HL-60 (cell line): ENCODE results near the gene EGFL8.

ENCODE experiments used
- GABPA ChIP-seq: IDR thresholded peaks from 2 replicates; pipeline ENCODE4 v1.6.1; 2012; ENCODE audit warnings: low read depth
- SPI1 ChIP-seq: IDR thresholded peaks from 2 replicates; pipeline ENCODE4 v1.6.1; 2012; ENCODE audit warnings: low read depth, mild to moderate bottlenecking, borderline replicate concordance
- TF ChIP-seq, protein P1 (sequence below): IDR thresholded peaks from one replicate; pipeline ENCODE4 v1.5.1; 2011; ENCODE audit warnings: low read length, control low read depth, inconsistent platforms; ENCODE audit not compliant: insufficient read depth
- TF ChIP-seq, protein P2 (sequence below): IDR thresholded peaks from 2 replicates; pipeline ENCODE4 v1.6.1; 2012; ENCODE audit warnings: low read depth; ENCODE audit not compliant: insufficient replicate concordance

DNA sequence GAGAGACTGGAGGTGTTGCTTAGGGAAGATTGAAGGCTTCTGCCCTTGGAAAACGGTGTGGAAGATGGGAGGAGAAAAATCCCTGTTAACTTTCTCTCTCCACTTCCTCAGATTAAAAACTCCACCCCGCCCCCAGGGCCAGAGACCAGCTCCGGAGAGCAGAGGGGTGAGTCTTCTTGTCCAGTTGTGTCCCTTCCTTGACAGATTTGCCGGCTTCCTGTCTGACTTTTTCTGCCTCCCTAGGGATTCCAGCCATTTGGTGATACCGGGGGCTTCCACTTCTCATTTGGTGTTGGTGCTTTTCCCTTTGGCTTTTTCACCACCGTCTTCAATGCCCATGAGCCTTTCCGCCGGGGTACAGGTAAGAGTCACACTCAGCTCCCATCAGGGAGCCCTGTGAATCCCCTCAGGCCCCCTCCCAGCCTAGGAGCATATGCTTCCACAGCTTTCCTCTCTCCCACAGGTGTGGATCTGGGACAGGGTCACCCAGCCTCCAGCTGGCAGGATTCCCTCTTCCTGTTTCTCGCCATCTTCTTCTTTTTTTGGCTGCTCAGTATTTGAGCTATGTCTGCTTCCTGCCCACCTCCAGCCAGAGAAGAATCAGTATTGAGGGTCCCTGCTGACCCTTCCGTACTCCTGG, 15.5 kb downstream of the EGFL8 start:
- TF ChIP-seq, protein P1, sequence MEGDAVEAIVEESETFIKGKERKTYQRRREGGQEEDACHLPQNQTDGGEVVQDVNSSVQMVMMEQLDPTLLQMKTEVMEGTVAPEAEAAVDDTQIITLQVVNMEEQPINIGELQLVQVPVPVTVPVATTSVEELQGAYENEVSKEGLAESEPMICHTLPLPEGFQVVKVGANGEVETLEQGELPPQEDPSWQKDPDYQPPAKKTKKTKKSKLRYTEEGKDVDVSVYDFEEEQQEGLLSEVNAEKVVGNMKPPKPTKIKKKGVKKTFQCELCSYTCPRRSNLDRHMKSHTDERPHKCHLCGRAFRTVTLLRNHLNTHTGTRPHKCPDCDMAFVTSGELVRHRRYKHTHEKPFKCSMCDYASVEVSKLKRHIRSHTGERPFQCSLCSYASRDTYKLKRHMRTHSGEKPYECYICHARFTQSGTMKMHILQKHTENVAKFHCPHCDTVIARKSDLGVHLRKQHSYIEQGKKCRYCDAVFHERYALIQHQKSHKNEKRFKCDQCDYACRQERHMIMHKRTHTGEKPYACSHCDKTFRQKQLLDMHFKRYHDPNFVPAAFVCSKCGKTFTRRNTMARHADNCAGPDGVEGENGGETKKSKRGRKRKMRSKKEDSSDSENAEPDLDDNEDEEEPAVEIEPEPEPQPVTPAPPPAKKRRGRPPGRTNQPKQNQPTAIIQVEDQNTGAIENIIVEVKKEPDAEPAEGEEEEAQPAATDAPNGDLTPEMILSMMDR = no peak
- TF ChIP-seq, protein P2, sequence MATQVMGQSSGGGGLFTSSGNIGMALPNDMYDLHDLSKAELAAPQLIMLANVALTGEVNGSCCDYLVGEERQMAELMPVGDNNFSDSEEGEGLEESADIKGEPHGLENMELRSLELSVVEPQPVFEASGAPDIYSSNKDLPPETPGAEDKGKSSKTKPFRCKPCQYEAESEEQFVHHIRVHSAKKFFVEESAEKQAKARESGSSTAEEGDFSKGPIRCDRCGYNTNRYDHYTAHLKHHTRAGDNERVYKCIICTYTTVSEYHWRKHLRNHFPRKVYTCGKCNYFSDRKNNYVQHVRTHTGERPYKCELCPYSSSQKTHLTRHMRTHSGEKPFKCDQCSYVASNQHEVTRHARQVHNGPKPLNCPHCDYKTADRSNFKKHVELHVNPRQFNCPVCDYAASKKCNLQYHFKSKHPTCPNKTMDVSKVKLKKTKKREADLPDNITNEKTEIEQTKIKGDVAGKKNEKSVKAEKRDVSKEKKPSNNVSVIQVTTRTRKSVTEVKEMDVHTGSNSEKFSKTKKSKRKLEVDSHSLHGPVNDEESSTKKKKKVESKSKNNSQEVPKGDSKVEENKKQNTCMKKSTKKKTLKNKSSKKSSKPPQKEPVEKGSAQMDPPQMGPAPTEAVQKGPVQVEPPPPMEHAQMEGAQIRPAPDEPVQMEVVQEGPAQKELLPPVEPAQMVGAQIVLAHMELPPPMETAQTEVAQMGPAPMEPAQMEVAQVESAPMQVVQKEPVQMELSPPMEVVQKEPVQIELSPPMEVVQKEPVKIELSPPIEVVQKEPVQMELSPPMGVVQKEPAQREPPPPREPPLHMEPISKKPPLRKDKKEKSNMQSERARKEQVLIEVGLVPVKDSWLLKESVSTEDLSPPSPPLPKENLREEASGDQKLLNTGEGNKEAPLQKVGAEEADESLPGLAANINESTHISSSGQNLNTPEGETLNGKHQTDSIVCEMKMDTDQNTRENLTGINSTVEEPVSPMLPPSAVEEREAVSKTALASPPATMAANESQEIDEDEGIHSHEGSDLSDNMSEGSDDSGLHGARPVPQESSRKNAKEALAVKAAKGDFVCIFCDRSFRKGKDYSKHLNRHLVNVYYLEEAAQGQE = no peak
- no peak for TF ChIP-seq GABPA
- no peak for TF ChIP-seq SPI1
